Central memory CD8-positive, alpha-beta T cell (primary cell): ENCODE data around the gene MBTPS2.
"Not testable (repeated sequence)": the region's sequence is repeated elsewhere in the genome, so short reads cannot be mapped to it uniquely, and the experiment has no call there.

Experiments used
- ATAC-seq: fragments of 150-1000 bp; cut with Tn5 transposase; replicated peaks from 2 replicates; pipeline ENCODE4 v1.10.0; 2022; ENCODE audit warnings: mild to moderate bottlenecking, moderate FRiP score, moderate number of reproducible peaks; ENCODE audit not compliant: poor library complexity, severe bottlenecking; ENCODE audit errors: extremely low read depth
- DNase-seq, 2 donors: peaks; one replicate each; pipeline ENCODE4 v3.0.0; 2021; ENCODE audit warnings: low spot score in 2 of 2
- H3K27ac Mint-ChIP-seq: one replicate; pipeline ENCODE4 v1.8.0; 2022; ENCODE audit warnings: low read depth, mild to moderate bottlenecking, moderate library complexity, mixed read lengths
- H3K27me3 Mint-ChIP-seq: one replicate; pipeline ENCODE4 v1.8.0; 2022; ENCODE audit warnings: mixed read lengths
- H3K36me3 Mint-ChIP-seq: one replicate; pipeline ENCODE4 v1.8.0; 2022; ENCODE audit warnings: mild to moderate bottlenecking, moderate library complexity, mixed read lengths; ENCODE audit not compliant: insufficient read depth
- H3K4me1 Mint-ChIP-seq: one replicate; pipeline ENCODE4 v1.8.0; 2022; ENCODE audit warnings: mixed read lengths
- H3K4me3 Mint-ChIP-seq: one replicate; pipeline ENCODE4 v1.8.0; 2022; ENCODE audit warnings: mild to moderate bottlenecking, moderate library complexity, mixed read lengths
- H3K9me3 Mint-ChIP-seq: one replicate; pipeline ENCODE4 v1.8.0; 2022; ENCODE audit warnings: mixed read lengths

MBTPS2 gene

GRCh38 chrX:21873063-21873775, 33.8 kb downstream of the MBTPS2 start:
- no peak overlapping the region for H3K27ac Mint-ChIP-seq
- no peaks in the 10 kb centered on the region for H3K9me3 Mint-ChIP-seq
- H3K4me3 Mint-ChIP-seq: no peak overlapping the region
- ATAC-seq (no peak), DNase-seq (no peak)
- H3K36me3 Mint-ChIP-seq: peaks cover 8% of the 10 kb centered on the region
- no peaks in the 10 kb centered on the region for H3K27me3 Mint-ChIP-seq
- H3K4me1 Mint-ChIP-seq: peaks cover 4% of the 10 kb centered on the region

- not testable (repeated sequence) for H3K36me3 Mint-ChIP-seq, H3K27me3 Mint-ChIP-seq, H3K9me3 Mint-ChIP-seq, ATAC-seq, H3K27ac Mint-ChIP-seq, DNase-seq, H3K4me3 Mint-ChIP-seq, H3K4me1 Mint-ChIP-seq
Observed at GRCh38 chrX:21874182-21874581, 34.8 kb downstream of the MBTPS2 start.

- ATAC-seq: no peak
- DNase-seq: no peak
- Mint-ChIP-seq H3K36me3 (peaks cover 5% of the 10 kb centered on the region), H3K27me3 (no peaks in the 10 kb centered on the region), H3K9me3 (no peaks in the 10 kb centered on the region), H3K27ac (no peak overlapping the region), H3K4me1 (no peaks in the 10 kb centered on the region), H3K4me3 (no peak overlapping the region)
Observed at GRCh38 chrX:21875013-21875412, 35.6 kb downstream of the MBTPS2 start.

- H3K9me3 Mint-ChIP-seq: no peaks in the 10 kb centered on the region
- no peak overlapping the region for H3K4me3 Mint-ChIP-seq
- no peaks in the 10 kb centered on the region for H3K27me3 Mint-ChIP-seq
- H3K36me3 Mint-ChIP-seq: peaks cover 6% of the 10 kb centered on the region
- ATAC-seq (no peak), DNase-seq (no peak)
- H3K27ac Mint-ChIP-seq: no peak overlapping the region
- H3K4me1 Mint-ChIP-seq: no peaks in the 10 kb centered on the region
Observed at GRCh38 chrX:21881881-21882574, 42.6 kb downstream of the MBTPS2 start.

GRCh38 chrX:21883258-21883657, 43.8 kb downstream of the MBTPS2 start:
- ATAC-seq (no peak), DNase-seq (no peak)
- Mint-ChIP-seq H3K4me3 (no peak overlapping the region), H3K9me3 (no peaks in the 10 kb centered on the region), H3K4me1 (no peaks in the 10 kb centered on the region), H3K27ac (no peak overlapping the region), H3K27me3 (no peaks in the 10 kb centered on the region), H3K36me3 (peaks cover 6% of the 10 kb centered on the region)

- Mint-ChIP-seq H3K36me3 (peaks cover 4% of the 10 kb centered on the region), H3K4me3 (no peak overlapping the region), H3K27me3 (no peaks in the 10 kb centered on the region), H3K4me1 (no peaks in the 10 kb centered on the region), H3K9me3 (no peaks in the 10 kb centered on the region), H3K27ac (no peak overlapping the region)
- ATAC-seq: no peak
- DNase-seq: no peak
Observed at GRCh38 chrX:21885568-21885967, 46.2 kb downstream of the MBTPS2 start.

DNA sequence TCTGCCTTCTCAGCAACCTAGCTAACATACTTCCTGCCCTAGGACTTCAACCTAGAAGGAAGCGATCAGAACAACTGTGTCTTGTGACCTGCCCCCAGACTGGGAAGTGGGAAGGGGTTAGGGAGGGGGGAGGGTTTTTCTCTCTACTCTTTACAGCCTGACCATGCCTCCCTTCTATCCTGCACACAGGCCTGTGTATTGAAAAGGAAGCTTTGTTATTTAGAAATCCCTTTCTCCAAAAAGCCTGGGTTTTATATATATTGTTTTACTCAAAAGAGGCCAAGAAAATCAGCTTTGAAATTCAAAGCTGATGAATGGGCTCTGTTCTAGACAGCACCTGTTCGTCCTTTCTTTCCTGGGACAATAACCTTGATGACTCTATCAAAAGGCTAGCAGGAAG, 65.9 kb downstream of the MBTPS2 start:
- H3K36me3 Mint-ChIP-seq: no peaks in the 10 kb centered on the region
- no peak for ATAC-seq
- H3K27ac Mint-ChIP-seq: no peak overlapping the region

DNA sequence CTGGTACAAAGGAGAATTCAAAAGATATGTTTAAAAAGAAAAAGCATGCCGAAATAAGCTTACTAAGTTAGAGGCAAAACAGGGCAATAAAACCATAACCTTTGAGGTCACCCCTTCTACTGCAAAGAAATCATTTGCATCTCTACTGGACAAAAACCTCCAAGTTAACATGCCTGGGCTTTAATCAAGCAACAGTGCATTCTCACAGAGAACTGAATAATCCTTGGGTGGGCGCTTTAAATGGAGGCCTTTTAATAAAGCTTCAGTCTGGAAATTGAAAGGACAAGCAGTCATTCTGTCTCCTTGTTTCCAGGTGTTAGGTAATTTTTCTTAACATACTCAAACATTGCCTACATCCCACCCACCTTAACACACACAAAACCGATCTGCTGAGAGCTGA, 66.5 kb downstream of the MBTPS2 start:
- no peaks in the 10 kb centered on the region for H3K27me3 Mint-ChIP-seq

More for the DNA sequence above, 65.9 kb downstream of the MBTPS2 start:
- no peak overlapping the region for H3K4me3 Mint-ChIP-seq
- DNase-seq: no peak
- no peaks in the 10 kb centered on the region for H3K27me3 Mint-ChIP-seq
- H3K4me1 Mint-ChIP-seq: no peaks in the 10 kb centered on the region
- no peaks in the 10 kb centered on the region for H3K9me3 Mint-ChIP-seq

DNA sequence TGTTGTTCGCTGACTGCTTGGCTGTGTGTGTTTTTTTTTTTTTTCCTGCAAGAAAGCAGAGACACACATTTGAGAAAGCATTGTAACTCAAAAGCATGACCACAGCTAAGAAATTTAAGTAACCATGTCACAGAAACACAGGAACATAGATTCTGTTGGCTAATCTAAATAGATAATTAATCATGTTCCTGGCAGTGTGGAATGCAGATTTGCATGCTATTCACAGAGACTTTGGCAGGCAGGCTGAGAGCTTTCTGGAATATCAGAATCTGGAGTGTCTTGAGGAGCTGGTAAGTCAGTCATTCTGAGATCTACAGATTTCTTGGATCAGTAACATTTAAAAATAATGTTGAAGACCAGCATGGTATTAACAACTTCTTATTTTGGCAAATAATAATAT, 67.8 kb downstream of the MBTPS2 start:
- no peak for DNase-seq
- no peak overlapping the region for H3K4me3 Mint-ChIP-seq
- H3K27me3 Mint-ChIP-seq: no peaks in the 10 kb centered on the region
- H3K4me1 Mint-ChIP-seq: no peaks in the 10 kb centered on the region
- no peaks in the 10 kb centered on the region for H3K9me3 Mint-ChIP-seq
- no peak for ATAC-seq
- no peak overlapping the region for H3K27ac Mint-ChIP-seq
- no peaks in the 10 kb centered on the region for H3K36me3 Mint-ChIP-seq

More for the DNA sequence above, 66.5 kb downstream of the MBTPS2 start:
- H3K36me3 Mint-ChIP-seq: no peaks in the 10 kb centered on the region
- ATAC-seq (no peak), DNase-seq (no peak)
- H3K4me3 Mint-ChIP-seq: no peak overlapping the region
- H3K9me3 Mint-ChIP-seq: no peaks in the 10 kb centered on the region
- no peak overlapping the region for H3K27ac Mint-ChIP-seq
- no peaks in the 10 kb centered on the region for H3K4me1 Mint-ChIP-seq

DNA sequence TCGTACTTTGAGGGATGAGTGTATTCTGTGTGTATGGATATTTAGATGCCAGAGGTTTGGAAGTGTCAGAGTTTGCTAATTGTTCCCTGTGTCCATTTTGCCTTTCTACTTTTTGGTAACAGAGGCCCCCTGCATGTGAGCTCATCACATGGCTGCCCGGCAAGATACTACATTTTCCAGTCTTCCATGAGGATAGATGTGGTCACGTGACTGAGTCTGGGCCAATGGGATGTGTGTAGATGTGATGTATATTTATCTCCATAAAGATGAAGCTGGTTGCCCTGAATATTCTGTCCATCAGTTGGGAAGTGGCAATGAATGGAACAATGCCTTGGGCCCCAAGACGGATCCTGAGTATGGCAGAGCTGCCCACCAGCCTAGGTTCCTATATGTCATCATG, 72.1 kb downstream of the MBTPS2 start:
- Mint-ChIP-seq H3K27ac (no peak overlapping the region), H3K4me1 (no peaks in the 10 kb centered on the region), H3K4me3 (no peak overlapping the region), H3K36me3 (no peaks in the 10 kb centered on the region), H3K27me3 (no peaks in the 10 kb centered on the region), H3K9me3 (no peaks in the 10 kb centered on the region)
- DNase-seq: no peak
- no peak for ATAC-seq

- H3K27ac Mint-ChIP-seq: no peak overlapping the region
- no peak for ATAC-seq
- no peaks in the 10 kb centered on the region for H3K27me3 Mint-ChIP-seq
- no peaks in the 10 kb centered on the region for H3K36me3 Mint-ChIP-seq
- H3K4me1 Mint-ChIP-seq: no peaks in the 10 kb centered on the region
- no peak for DNase-seq
- H3K9me3 Mint-ChIP-seq: no peaks in the 10 kb centered on the region
- H3K4me3 Mint-ChIP-seq: no peak overlapping the region
Observed at GRCh38 chrX:21912220-21912619, 72.8 kb downstream of the MBTPS2 start.

- Mint-ChIP-seq H3K27ac (no peak overlapping the region), H3K36me3 (no peaks in the 10 kb centered on the region), H3K9me3 (no peaks in the 10 kb centered on the region), H3K27me3 (no peaks in the 10 kb centered on the region), H3K4me1 (no peaks in the 10 kb centered on the region), H3K4me3 (no peak overlapping the region)
- ATAC-seq: no peak
- DNase-seq: no peak
Observed at GRCh38 chrX:21912989-21913388, 73.6 kb downstream of the MBTPS2 start.

GRCh38 chrX:21926116-21926515, 86.7 kb downstream of the MBTPS2 start:
- H3K4me3 Mint-ChIP-seq: no peak overlapping the region
- DNase-seq: no peak
- H3K27me3 Mint-ChIP-seq: no peaks in the 10 kb centered on the region

More at GRCh38 chrX:21926116-21926515, 86.7 kb downstream of the MBTPS2 start:
- peaks cover 3% of the 10 kb centered on the region for H3K4me1 Mint-ChIP-seq
- H3K27ac Mint-ChIP-seq: no peak overlapping the region
- no peaks in the 10 kb centered on the region for H3K36me3 Mint-ChIP-seq
- peaks cover 6% of the 10 kb centered on the region for H3K9me3 Mint-ChIP-seq
- ATAC-seq: no peak
